SKM-1 (cell line): ENCODE measurements around the gene GPD2.

Experiments
- DNase-seq: peaks from one replicate; lab custom pipeline; 2025; ENCODE audit not compliant: unreplicated experiment; lab: John Stamatoyannopoulos, UW

GPD2 gene

GRCh38 chr2:156435718-156436496, at the start of gene GPD2:
Gene GPD2, plus strand, starts transcription at chr2:156436379. Its CDS starts 39,727 bp downstream, at chr2:156476106.
- DNase-seq, result peak; percentile 34

DNA sequence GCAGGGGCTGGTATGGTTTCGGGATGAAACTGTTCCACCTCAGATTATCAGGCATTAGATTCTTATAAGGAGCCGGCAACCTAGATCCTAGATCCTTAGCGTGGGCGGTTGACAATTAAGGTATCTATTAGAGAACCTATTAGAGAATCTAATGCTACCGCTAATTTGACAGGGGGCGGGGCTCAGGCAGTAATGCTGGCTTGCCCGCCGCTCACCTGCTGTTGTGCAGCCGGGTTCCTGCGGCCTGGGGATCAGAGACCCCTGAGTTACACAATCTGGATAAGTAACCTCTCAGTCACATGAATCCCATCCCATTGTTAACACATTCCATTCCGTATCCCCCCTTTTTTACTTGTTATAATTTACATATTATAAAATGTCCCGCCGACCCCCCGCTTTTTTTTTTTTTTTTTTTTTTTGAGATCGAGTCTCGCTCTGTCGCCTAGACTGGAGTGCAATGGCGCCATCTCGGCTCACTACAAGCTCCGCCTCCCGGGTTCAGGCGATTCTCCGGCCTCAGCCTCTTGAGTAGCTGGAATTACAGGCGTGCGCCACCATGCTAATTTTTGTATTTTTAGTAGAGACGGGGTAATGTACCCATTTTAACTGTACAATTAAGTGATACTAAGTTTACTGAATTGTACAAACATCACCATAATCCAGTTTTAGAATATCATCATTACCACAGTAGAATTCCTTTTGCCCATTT, 42.0 kb upstream of the GPD2 start:
- DNase-seq, result no peak

DNA sequence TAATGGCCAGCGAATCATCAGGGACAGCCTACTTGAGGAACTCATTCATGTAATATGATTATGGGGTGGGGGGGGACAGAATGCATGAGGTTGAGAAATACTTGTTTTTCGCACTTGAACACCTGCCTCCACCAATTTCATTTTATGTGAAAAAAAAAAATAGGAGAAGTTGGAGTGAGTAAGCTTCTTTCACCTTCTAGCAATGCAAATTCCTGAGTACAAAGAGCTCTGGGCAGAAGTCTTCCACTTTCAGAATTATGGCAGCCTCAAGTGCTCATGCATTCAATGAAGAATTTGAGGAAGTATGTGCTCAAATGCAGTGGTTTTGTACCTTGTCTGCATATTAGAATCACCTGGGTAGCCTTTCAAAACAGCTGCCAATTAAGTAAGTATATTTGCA, 40.1 kb upstream of the GPD2 start:
- DNase-seq, result peak; percentile 24

- DNase-seq, result no peak
Observed at GRCh38 chr2:156397229-156397628, 39.0 kb upstream of the GPD2 start.

DNA sequence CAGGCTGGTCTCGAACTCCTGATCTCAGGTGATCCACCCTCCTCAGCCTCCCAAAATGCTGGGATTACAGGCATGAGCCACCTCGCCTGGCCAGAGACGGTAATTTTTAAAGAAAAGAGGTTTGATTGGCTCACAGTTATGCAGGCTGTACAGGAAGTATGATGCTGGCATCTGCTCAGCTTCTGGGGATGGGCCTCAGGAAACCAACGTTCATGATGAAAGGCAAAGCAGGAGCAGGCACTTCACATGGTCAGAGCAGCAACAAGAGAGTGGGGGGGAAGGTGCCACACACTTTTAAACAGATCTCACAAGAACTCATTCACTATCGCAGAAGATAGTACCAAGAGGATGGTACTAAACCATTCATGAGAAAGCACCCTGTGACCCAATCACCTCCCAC, 38.0 kb upstream of the GPD2 start:
- no peak for DNase-seq

- no peak for DNase-seq
Observed at GRCh38 chr2:156399224-156399949, 36.8 kb upstream of the GPD2 start.

DNA sequence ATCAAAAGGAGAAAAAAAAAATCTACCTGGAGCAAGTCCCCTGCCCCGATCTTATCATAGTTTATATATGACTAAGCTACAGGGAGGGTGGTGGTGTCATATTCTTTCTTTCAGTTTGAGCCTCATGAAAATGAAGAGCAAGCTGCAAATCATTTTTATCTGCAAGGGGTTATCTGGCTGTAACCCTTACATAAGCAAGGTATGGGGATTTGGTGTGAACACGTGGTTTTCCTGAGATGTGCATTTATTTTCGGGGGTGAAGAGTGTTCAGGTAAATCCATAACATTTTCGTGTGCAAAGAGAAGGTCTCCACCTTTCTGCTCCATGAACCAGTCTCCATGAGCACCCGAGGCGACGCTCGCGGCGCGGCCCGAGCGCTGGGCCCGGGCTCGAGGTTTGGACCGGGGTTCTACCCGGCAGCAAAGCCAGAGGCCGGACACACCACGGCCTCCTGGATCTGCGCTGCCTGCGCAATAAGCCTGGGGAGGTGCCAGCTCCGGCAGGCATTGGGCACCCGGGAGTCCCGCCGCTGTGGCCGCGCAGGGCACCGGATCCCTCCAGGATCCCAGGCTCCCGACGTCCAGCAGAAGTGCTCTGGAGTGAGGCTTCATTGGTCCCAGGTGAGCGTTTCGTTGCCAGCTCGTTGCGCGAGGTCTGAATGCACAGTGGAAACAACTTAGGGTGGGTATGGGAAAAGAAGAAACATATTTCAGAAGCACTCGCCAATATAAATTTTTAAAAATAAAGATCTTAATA, 36.1 kb upstream of the GPD2 start:
- peak; percentile 54 for DNase-seq

DNA sequence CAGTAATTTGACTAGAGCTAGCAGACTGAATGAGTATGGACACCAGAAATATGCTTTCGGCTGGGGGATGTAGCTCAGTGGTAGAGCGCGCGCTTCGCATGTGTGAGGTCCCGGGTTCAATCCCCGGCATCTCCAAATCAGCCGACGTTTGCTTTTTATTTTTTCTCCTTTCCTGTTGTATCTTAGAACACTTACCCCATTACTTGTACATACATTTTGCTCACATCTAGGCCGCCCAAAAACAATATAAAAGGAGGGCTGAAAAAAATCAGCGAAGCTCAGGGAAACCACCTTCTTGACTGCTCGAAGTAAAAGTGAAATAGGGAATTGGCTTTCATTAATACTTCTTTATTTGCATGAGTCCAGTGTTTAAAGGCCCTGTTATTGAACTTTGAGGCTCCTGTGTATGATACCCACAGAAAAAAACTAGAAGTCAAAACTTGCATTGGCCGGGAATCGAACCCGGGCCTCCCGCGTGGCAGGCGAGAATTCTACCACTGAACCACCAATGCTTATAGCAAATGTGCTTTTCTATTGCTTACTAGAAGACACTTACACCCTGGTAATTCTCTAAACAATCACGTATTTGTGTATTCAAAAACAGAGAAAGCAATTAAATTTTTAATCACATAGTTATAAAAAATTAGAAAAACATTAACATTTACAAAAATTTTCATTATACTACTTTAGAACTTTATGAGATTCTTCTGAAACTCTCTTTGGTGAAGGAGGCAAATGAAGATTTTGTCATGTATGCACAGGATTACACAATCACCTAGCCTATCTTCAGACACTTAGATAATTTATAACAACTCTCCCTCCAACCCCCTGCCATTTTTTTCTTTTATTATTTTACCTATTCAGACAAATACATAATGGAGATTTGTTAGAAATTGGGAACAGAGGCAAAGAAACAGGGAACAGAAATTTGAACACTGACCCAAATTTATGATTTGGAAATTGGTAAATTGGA, 35.2 kb upstream of the GPD2 start:
- DNase-seq, result peak; percentile 63

DNA sequence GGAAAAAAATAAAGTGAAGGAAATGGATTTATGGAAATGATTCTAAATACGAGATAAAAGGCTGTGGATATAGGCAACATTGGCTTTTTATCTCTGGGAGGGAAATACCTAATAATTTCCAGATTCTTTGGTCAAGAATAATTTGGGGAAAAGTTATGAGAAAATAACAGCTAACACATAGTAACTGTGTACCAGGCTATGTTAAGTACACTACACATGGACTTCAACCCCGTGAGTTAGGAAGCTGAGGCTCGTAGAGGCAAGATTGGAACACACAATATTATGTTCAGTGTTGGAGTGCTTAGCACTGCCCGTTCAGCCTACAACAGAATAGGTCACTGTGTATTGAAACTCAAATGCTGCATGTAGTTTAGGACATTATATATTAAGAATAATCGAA, 34.3 kb upstream of the GPD2 start:
- DNase-seq, result no peak

DNA sequence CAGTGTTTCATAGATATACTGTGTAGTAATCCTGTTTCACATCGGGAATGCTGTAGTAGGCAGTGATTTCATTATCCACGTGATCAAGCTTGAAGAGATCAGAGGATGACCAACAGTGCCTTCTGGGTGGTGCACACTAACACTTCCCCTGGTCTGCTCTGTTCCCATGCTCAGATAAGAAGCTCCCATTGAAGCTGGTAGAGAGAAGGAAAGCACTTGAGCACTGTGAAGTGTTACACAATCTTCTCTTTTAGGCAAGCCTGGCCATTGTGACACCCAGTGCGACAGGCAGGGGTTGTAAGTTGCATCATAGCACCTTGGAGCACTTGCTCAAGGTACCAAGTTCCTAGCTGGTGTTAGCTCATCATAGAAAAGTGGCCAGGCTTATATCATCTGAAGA, 30.6 kb upstream of the GPD2 start:
- DNase-seq, result peak; percentile 95

- no peak for DNase-seq
Observed at GRCh38 chr2:156411835-156412234, 24.3 kb upstream of the GPD2 start.

DNA sequence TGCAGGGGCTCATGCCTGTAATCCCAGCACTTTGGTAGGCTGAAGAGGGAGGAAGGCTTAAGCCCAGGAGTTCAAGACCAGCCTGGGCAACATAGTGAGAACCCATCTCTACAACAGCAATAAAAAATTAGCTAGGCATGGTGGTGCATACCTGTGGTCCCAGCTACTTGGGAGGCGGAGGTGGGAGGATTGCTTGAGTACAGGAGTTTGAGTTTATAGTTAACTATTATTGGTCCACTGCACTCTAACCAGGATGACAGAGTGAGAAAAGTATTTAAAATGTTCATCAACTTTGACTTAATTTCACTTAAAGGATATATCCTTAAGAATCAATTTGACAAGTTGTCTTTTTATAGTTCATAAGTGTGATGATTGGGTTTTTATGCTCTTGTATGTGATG, 14.3 kb upstream of the GPD2 start:
- DNase-seq, result no peak

GRCh38 chr2:156423674-156424282, 12.4 kb upstream of the GPD2 start:
- DNase-seq, result no peak

GRCh38 chr2:156427074-156427473, 9.1 kb upstream of the GPD2 start:
- DNase-seq, result no peak

GRCh38 chr2:156429211-156429610, 7.0 kb upstream of the GPD2 start:
- no peak for DNase-seq

GRCh38 chr2:156430236-156430979, 5.8 kb upstream of the GPD2 start:
- no peak for DNase-seq

GRCh38 chr2:156430980-156431358, 5.2 kb upstream of the GPD2 start:
- peak; percentile 50 for DNase-seq

GRCh38 chr2:156434461-156435291, 1.5 kb upstream of the GPD2 start:
- DNase-seq, result no peak
